Stimulated activated CD4-positive, alpha-beta T cell treated with anti-CD3 and anti-CD28 coated beads, TNF-alpha, amount 100 ng/mL, for 1 hour (primary cell): Measurements from ENCODE around the gene PPHLN1.
A peak's percentile ranks its signal among the peaks of the same experiment; 100 is the strongest.

ENCODE experiments used
- DNase-seq, 3 donors: peaks; one replicate each; pipeline ENCODE4 v3.0.0-alpha.2; 2020; ENCODE audit warnings: low read depth in 3 of 3, low spot score in 1 of 3

Gene PPHLN1

GRCh38 chr12:42325653-42326474 is at the start of gene PPHLN1, which contains the start of gene ZCRB1:
Gene PPHLN1, plus strand, starts transcription at chr12:42326167. Its CDS starts 9,736 bp downstream, at chr12:42335903.
Gene ZCRB1, minus strand, starts transcription at chr12:42326094. Its CDS starts 1,992 bp downstream, at chr12:42324102.
- DNase-seq = peak; percentile 38 to 67 (median 41)

DNA sequence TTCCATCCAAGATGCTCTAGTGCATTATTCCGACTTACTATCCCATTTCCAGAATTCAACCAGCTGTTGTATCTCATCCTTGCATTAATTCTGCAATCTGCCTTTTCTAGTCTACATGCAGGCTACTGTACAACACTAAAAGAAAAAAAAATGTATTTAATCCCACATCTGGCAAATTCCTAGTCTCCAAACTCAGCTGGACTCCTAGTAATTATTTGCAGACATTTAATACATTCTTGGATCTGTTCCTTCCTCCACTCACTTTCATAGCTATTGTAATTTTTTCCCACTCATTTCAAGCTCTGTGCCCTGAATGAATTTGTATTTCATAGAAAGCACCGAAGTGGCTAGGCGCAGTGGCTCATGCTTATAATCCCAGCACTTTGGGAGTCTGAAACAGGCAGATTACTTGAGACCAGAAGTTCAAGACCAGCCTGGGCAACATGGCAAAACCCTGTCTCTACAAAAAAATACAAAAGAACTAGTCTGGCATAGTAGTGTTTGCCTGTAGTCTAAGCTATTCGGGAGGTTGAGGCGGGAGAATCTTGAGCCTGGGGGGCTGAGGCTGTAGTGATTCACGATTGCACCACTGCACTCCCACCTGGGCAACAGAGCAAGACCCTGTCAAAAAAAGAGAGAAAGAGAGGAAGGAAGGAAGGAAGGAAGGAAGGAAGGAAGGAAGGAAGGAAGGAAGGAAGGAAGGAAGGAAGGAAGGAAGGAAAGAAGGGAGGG is 48.4 kb upstream of the PPHLN1 start:
- no peak for DNase-seq

DNA sequence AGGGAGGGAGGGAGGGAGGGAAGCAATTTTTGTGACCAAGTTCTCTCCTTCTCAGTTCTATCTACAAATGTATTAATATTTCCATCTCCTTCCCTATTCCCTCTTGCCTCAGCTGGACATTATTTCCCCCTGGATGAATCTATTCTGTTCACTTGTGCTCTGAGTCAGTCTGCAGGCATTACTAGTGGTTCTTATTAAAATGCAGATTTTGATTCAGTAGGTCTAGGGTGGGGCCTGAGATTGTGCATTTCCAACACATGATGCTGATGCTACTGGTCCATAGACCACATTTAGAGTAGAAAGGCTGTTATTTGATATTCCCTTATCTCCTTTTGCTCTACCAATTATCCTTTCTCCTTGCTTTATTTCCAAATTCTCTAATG is 47.8 kb upstream of the PPHLN1 start:
- DNase-seq = no peak

DNA sequence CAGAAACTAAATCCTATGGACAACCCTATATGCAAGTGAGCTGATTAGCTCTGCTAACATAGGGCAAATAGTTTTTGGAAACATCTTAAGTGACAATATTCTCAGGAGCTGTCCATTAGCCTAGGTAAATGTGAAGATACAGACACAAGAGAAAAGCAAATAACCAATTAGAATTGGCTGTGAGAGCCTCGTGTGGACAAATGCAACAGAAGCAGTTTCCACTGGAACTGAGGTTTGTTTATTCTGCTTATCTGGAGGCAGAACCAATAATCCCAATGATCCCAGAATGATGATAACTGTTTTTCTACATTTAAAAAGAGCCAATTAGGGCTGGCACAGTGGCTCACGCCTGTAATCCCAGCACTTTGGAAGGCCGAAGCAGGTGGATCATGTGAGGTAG is 44.7 kb upstream of the PPHLN1 start:
- DNase-seq = no peak

DNA sequence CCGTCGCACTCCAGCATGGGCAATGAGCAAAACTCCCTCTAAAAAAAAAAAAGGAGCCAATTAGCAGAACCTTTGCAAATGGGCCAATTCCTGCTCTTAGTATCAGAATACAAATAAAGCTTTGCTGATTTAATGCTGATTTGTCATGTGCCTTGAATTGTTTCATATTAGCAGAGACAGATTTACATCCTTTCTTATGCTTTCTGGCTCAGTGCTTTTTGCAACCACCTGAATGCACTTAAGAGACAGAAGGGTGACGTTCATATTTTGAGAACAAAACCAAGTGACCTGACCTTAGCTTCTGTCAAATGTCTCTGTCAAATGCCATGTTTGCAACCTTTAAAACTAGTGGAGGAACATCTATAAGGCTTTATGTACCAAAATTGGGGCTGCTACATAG is 44.1 kb upstream of the PPHLN1 start:
- no peak for DNase-seq

DNA sequence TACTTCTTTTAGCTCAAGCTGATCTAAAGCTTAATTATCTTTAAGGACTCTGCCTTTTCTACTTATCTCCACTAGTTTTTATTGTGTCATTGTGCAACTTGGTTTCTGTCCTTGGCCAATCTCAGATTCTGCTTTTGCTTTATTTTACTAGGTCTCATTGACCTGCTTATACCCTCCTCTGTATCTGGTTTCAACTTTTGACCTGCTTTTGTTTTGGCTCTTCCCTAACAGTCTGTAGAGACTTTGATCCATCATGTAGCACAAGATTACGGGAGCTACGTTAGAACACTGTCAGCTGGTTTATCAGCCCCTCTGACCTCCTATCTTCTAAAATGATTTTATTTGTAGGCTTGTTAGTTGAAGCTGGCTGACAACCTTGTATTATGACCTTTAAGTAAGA is 43.7 kb upstream of the PPHLN1 start:
- no peak for DNase-seq

- DNase-seq = no peak
These were observed 42.2 kb upstream of the PPHLN1 start for GRCh38 chr12:42283739-42284138.

DNA sequence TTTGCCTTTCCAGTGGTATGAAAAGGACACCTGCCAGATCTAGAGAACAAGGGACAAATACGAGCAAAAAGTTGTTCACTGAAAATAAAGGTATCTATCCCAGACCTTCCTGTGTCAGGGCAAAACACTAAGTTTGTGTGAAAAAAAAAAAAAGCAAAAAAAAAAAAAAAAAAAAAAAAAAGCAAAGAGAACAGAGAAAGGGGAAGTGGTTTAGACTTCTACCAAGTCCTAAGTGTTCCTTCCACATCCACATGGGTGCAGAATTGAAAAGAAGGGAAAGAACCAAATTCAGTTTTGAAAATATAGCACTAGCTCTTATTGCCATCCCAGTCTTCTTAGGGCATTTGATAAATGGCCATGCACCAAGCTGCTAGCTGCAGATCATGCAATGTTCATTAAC is 41.8 kb upstream of the PPHLN1 start:
- no peak for DNase-seq

GRCh38 chr12:42284876-42285275 is 41.1 kb upstream of the PPHLN1 start:
- no peak for DNase-seq

DNA sequence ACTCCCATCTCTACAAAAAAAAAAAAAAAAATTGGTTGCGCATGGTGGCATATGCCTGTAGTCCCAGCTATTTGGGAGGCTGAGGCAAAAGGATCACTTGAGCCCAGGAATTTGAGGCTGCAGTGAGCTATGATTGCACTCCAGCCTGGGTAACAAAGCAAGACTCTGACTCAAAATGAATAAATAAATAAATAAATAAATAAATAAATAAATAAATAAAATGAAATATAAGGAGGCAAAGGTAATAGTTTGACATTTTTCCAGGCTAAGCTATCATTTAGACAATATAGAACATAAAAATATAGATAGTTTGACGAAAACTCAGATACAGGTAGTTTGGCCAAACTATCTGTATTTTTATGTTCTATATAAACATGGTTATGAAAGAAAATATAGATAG is 40.5 kb upstream of the PPHLN1 start:
- DNase-seq = no peak

GRCh38 chr12:42286741-42287140 is 39.2 kb upstream of the PPHLN1 start:
- no peak for DNase-seq

- no peak for DNase-seq
These were observed 37.4 kb upstream of the PPHLN1 start for GRCh38 chr12:42288544-42288943.

GRCh38 chr12:42291680-42292079 is 34.3 kb upstream of the PPHLN1 start:
- DNase-seq = no peak

GRCh38 chr12:42296503-42297109 is 29.4 kb upstream of the PPHLN1 start:
- DNase-seq = no peak

- no peak for DNase-seq
These were observed 27.1 kb upstream of the PPHLN1 start for GRCh38 chr12:42298887-42299286.

DNA sequence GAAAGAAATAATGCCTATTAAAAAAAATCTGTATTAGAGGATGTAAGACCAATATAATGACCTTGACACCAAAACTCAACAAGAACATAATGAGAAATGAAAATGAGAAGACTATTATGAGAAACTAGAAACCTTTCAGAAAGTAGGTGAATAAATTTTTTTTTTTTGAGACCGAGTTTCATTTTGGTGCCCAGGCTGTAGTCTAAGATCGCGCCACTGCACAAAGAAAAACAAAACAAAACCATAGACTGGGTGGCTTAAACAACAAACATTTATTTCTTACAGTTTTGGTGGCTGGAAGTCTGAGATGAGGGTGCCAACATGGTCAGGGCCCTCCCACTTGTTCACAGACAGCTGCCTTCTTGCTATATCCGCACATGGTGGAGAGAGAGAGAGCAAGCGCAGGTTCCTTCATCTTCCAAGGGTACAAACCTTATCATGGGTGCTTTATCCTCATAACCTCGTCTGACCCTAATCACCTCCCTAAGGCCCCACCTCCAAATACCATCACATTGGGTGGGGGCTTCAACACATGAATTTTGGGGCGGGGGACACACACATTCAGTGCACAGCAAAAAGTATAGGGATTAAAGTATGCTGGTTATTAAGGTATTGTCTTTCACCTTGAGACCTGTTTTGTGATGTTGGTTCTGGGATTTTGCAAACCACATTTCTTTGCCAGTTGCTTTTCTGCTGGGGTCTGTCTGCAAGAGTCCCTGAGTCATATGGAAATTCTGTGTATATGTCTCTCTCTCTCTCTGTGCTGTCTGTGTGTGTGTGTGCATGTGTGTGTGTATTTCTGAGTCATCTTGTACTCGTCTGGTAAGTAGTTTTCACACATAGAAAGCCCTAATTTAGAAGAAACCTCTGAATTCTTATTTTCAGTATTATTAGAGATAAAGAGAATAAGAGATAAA is 26.3 kb upstream of the PPHLN1 start:
- DNase-seq = peak in 1 of 3 donors; percentile 47

GRCh38 chr12:42306297-42306696 is 19.7 kb upstream of the PPHLN1 start:
- DNase-seq = no peak

- no peak for DNase-seq
These were observed 17.6 kb upstream of the PPHLN1 start for GRCh38 chr12:42308390-42308789.

- DNase-seq = no peak
These were observed 16.0 kb upstream of the PPHLN1 start for GRCh38 chr12:42309996-42310395.

DNA sequence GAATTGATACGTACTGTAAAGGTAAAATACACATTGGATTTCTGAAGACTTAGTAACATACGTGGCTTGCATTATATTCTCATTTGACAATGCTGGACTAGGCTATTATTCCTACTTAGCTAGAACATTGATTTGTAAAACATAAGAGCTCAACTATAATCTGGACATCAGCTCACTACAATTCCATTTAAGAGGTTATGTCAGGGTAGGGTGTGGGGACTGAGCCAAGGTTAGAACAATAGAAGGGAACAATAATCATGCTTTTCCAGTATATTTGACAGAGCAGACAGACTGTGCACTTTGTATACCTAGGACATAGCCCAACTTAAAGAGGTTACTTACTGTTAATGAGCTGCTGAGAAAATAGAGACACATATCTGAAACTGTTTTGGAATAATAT is 10.9 kb upstream of the PPHLN1 start:
- no peak for DNase-seq

DNA sequence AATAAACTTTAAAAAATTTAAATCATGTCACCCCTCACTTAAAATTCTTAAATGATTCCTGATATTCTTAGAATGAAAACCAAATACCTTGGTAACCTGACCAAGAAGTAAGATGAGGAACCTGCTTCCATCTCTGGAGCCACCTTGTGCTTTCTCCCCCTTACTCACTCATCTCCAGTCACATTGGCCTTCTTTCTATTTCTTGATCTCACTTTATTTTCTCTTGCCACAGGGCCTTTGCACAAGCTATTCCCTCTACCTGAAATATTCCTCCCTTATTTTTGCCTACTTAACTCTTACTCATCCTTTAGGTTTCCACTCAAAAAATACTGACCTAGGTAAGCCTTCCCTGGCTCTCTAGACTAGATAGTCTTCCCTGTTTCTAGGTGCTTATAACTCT is 5.2 kb upstream of the PPHLN1 start:
- DNase-seq = no peak
